HG03108 (cell line): ENCODE results near the gene MOB3B.
A peak's percentile ranks its signal among the peaks of the same experiment; 100 is the strongest.
"Not testable (repeated sequence)": the region's sequence is repeated elsewhere in the genome, so short reads cannot be mapped to it uniquely, and the experiment has no call there.

Source experiments
- ATAC-seq: cut with Tn5 transposase; IDR thresholded peaks from one replicate; pipeline ENCODE4 v1.9.1; 2021; ENCODE audit warnings: moderate library complexity; ENCODE audit not compliant: unreplicated experiment

The MOB3B gene

DNA sequence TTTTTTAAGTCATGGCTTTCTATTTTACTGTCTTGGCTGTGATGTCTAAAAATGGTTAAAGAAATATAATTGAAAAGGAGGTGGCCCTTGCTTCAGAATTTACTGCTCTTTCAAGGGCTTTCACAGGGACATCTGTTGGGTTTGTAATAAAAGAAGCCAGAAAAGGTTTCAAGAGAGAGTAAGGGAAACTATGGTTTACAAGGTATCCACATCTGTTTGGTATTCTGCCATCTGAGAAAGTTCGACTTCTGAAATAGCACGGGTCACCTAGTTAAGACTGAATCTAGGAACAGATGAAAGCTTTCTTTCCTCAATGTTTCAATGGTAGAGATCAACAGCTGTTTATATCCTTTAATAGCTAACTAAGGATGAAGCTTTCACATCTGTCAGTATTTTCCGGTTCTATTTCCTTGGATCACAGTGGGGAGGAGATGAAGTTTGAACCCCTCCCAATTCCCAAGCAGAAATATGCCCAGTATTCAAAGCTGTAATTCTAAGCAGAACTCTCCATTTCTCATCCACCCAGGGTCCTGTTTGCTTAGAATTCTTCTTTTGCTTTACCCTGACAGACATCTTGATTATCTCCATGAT is 78.3 kb downstream of the MOB3B start:
- ATAC-seq, result no peak

GRCh38 chr9:27450752-27451151 is 78.9 kb downstream of the MOB3B start:
- ATAC-seq, result no peak

- not testable (repeated sequence) for ATAC-seq
Measured at GRCh38 chr9:27448356-27448755, 81.3 kb downstream of the MOB3B start.

GRCh38 chr9:27447031-27447683 is 82.5 kb downstream of the MOB3B start:
- no peak for ATAC-seq

DNA sequence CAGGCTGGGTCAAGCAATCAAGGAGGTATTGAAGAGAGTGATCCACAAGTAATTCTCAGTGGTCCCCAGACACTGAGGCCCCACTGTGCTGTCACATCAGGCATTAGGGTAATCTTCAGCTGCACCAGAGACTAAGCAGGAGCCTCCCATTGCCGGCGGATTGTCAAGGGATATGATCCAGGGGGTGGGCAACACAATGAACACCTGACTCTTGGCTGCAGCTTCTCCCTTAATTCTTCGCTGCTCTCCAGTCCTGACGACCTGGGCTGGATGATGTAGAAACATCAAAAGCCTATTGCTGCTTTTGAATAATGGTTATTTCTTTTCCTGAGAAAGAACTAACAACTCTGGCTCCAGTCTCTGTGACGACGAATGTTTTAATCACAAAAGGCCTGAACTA is 83.9 kb downstream of the MOB3B start:
- ATAC-seq, result no peak

DNA sequence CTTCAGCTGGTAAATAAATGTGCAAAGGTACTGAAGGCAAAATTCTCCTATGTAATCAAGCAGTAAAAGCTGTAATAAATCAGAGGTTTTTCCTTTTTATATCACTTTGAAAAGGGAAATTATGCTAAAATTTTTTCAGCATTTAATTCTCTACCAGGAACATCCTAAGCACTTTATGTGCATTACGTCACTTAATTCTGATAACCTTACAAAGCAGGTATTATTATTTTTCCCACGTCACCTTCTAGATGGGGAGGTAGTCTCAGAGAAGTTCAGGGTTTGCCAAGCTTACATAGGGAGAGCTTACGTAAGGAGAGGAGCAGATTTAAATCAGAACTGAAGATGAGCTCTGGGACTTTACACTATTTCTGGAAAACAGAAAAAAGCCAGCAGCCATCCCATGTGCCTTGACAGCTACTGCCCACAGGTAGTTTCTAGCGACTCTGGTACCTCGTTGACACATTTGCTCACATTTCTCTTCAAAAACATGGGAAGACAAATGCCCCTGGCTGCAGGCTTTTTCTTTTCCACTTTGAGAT is 84.5 kb downstream of the MOB3B start:
- ATAC-seq, result no peak

DNA sequence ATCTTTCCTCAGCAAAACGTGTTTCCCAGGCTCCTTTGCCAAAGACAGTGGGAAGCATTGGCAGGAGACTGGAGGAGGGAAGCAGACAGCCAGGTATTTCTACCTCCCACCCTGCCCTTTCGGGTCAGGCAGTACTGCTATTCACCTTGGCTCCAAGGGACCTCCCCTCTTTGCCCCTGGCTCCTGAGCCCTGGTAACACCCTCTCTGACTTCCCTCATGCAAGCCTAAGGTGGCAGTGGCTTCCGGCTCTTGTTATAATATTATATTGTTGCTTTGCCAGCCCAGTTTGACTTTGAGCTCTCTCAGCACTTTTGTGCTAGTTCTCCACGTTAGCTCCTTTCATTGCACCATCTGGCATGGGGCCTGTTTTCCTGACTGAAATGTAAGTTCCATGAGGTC is 87.2 kb downstream of the MOB3B start:
- ATAC-seq, result no peak

- peak; percentile 92 for ATAC-seq
Measured at GRCh38 chr9:27441741-27442070, 87.9 kb downstream of the MOB3B start.

DNA sequence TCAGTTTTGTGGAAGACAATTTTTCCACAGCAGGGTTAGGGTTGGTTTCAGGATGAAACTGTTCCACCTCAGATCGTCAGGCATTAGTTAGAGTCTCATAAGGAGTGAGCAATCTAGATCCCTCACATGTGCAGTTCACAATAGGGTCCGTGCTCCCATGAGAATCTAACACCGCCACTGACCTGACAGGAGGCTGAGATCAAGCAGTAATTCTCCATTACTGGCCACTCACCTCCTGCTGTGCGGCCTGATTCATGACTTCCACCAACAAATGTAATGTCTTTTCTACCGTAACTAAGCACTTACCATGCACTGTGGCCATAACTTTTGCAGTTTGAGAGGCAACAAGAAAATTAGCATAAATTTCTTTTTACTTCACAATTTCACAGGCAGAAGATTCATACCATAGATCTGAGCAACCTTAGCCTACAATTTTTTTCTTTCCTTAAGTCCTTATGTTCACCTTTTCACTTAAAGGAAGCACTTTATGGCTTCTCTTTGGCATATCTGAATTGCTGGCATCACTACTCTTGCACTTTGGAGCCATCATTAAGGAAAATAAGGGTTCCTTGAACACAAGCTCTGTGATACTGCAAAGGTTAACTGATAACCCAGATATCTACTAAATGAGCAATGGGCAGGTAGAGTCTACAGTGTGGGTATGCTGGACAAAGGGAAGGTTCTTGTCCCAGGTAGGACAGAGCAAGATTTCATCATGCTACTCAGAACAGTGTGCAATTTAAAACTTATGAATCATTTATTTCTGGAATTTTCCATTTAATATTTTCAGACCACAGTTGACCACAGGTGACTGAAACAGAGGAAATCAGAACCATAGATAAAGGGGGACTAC is 88.5 kb downstream of the MOB3B start:
- peak; percentile 12 for ATAC-seq

GRCh38 chr9:27438522-27438921 is 91.1 kb downstream of the MOB3B start:
- no peak for ATAC-seq

- ATAC-seq, result no peak
Measured at GRCh38 chr9:27437652-27438373, 91.8 kb downstream of the MOB3B start.

- no peak for ATAC-seq
Measured at GRCh38 chr9:27436234-27436633, 93.4 kb downstream of the MOB3B start.

GRCh38 chr9:27433631-27434325 is 95.8 kb downstream of the MOB3B start:
- no peak for ATAC-seq

- ATAC-seq, result no peak
Measured at GRCh38 chr9:27432308-27432707, 97.3 kb downstream of the MOB3B start.

- no peak for ATAC-seq
Measured at GRCh38 chr9:27431543-27432147, 98.0 kb downstream of the MOB3B start.

DNA sequence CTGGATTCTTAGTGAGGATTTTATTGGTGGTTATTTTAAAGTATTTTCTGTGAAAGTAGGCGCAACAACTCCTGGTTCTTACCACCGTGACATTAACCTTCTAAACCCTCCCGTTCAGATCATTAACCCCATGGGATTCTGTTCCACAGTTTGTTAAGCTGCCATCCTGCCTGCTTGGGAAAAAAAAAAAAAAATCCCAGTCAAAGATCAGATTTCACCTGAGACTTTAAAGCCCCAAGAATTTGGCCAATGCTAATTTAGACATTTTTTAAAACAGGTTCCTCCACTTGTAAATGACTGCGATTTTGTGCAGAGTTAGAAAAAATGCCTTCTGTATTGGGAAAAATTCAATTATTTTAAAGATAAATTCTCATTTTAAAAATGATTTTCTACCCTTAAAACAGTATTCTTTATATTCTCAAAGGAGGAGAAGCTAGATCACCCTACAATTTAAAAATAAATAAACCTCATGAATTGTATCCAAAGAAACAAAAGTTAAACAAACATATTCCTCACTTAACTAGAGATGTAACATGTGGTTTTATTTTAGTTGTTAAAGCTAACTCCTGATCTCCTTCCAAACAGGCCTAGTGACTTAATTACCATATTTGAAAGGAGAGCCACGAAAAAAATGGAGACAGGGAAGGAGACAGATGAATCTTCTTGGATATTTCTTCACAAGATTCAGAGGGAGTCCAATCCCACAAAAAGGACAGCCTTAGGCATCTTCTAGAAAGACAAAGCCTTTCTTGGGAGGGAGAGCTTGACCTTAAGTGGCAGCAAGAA is 98.7 kb downstream of the MOB3B start:
- no peak for ATAC-seq

DNA sequence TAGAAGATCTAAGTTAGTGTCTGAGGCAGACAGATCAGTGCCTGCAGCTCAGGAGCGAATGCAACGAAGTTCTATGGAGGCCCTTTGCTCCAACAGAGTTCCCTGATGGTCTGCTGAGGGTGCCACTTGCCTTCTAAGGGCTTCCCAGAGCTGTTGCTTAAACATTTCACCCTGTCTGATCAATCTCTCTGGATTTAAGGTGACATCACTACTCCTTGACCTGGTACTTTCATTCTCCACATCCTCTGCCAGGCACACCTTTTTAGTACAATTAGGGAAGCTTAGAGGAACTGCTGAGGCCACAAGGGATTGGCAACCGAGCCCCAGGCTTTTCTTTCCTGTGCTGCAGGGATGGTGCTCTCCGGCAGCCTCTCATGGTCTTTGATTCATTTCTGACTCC is 99.7 kb downstream of the MOB3B start:
- no peak for ATAC-seq

GRCh38 chr9:27429436-27429835 is 100.2 kb downstream of the MOB3B start:
- ATAC-seq, result no peak

DNA sequence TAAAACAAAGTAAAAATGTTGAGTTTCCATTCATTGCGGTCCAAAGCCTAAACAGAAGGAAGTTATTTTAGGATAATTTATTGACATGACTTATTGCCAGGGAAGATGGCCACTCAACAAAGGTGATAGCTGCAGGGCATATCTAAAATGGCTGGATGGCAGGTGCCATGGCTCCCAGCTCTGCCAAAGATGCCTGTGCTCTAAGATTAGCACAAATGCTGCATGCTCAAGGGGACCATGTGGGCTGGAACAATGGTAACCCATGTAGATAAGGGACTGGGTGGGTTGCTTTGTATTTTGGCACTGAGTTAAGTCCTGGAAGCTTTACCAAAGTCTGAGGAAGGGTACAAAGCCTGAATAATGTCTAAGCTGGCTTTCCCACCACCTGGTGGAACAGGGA is 101.1 kb downstream of the MOB3B start:
- no peak for ATAC-seq

DNA sequence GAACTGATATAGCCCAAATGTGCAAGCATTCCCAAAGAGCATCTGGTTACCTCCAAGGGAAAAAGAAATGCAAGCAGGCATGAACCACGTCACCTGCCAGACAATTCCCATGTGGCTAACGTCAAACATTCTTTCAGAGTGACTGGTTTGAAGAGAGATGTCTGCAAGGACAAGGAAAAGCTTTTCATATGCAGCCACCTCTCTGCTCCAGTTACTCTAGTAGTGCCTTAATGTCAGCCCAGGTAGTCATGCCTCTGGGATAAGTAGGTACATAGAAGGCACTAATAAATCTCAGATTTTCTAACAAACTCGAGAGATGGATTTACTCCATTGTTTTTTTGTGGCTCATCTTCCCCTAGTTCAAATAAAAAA is 102.4 kb downstream of the MOB3B start:
- no peak for ATAC-seq
